HG02759 (cell line): ENCODE results near the gene SLC38A1.
"Not testable (repeated sequence)": the region's sequence is repeated elsewhere in the genome, so short reads cannot be mapped to it uniquely, and the experiment has no call there.

Source experiments
- ATAC-seq: cut with Tn5 transposase; IDR thresholded peaks from one replicate; pipeline ENCODE4 v1.9.1; 2021; ENCODE audit warnings: mild to moderate bottlenecking, moderate library complexity; ENCODE audit not compliant: unreplicated experiment

Gene SLC38A1

DNA sequence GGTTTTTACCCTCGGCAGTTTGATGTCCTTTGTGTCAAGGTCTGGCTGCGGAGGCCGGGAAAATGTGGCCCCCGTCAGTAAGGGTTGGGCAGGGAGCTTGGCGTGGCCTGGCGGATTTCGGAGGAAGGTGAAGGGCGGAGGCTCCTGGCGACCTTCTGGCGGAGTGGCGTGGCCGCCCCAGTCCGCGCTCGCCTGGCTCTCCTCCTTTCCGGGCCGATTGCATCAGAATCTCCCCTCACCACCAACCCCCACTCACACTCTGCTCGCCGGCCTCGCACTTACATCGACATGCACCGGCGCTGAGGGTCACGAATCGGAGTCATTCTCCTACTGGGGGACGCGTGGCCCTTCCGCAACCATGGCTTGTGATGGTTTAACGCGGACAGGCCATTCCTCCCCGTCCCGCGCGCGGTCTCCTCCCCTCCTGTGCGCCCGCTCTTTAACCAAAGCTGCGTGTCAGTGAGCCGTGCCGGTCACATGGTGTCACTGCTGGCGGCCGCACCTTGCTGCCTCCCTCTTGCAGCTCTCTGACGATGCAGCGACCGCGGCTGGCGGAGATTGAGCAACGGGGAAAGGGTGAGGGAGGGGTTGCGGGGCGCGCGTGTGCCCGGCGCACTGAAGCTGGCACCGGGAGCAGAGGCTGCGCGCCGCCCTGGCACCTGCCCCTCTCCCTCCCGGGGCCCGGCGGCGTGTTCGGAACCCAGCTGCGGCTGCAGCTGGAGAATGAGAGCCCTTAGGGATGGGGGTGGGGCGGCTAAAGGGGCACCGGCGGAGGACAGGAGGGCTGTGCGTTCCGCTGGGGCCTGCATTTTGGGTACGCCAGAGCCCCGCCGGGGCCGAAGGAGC is at the start of gene SLC38A1:
TSS of gene SLC38A1 (minus strand) at position 461 of the 846 bp plus-strand sequence. CDS start 29,243 bp downstream, outside the sequence.
- peak; percentile 68 for ATAC-seq

DNA sequence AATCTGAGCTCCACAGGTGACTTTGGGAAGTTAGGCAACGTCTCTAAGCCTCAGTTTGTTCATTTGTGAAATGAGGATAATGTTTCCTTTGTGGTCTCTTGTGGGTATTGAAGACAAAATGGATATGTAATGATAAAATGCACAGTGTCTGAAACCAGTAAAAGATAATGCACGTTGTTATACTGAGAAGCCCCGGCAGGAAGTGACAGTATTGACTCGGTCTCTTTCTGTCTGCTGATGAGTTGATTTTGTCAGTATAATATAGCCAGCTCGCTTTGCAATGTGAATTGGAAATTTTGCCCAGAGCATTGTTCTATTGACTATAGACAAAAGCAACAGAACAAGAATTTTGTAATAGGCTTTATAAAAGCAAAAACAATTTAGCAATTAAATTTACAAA is 49.2 kb upstream of the SLC38A1 start:
- no peak for ATAC-seq

DNA sequence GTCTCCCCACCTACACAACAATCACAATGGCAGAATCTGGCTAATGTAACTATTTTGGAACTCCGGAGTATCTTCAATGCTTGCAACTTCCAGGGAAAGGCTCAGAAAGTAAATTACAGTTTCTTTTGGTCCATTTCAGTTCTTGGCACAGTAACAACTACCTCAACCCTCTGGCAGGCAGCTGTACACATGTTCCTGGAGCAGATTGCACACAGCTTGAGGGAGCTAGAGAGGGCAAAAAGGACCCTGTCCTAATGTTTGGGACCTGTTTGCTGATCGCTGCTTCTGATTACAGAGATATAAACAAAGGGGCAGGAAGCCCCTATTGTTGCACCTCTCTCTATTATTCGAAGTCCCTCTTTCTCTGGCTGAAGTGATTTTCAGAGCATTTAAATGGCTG is 35.2 kb upstream of the SLC38A1 start:
- no peak for ATAC-seq

DNA sequence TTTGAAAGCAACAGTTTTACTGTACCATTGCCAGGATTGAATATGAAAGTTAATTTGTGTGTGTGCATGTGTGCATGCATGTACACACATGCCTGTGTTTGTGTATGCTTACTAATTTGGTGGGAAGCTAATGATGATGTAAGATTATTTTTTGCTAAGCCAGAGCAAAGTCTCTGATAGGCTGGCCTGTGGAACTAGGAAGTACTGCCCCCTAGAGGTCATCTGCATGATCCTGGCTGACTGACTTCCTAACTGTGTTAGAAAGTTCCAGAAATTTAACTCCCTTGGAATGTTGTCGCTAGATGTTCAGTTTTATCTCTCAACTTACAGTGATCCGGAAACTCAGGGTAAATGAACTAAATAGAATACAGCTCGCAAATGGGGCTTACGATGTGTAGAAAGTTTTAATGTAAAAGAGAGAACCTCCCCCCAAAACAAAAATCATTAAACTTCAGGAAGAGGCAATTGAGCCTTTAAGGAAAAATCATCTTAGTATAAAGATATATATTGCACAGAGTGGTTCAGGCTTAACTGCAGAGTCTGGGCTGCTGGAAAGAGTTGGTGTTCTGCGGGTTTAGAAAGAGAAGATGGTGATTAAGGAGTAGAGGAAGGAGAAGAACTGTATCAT is 34.3 kb upstream of the SLC38A1 start:
- peak; percentile 62 for ATAC-seq

DNA sequence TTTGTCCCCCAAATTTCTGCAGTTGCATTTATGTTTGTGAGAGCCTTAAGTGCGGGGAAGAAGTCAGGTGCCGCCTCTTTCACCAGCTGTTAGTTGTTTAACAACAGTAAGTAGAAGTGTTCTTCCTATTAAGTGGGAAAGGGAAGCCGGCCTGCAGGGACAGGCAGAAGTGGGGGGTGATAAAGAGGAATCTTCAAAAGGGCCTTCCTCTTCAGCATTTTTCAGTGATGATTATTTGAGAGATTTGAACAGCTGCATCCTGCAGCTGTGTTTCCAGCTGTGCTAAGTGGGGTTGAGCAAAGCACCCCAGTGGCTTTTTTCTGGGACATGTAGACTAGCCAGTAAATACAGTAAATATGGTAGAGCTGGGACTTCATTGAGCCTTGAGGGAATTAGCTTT is 32.1 kb upstream of the SLC38A1 start:
- ATAC-seq, result no peak

DNA sequence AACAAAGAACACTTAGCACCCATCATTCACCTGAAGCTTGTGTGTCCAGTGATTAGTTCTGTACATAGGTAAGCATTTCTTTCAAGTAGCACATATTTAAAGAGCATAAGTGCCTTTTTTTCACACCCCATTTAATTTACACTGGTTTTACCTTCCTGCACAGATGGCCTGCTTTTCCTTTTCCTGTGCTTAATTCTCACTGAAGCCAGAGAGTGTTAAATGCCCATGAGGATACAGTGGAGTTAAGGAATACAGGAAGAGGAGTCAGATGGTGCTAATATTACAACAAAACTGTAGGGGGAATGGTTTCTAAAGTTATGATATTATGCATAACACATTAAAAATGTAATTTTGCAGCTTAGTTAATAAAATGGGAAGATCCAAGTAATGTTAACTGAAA is 31.0 kb upstream of the SLC38A1 start:
- ATAC-seq, result no peak

DNA sequence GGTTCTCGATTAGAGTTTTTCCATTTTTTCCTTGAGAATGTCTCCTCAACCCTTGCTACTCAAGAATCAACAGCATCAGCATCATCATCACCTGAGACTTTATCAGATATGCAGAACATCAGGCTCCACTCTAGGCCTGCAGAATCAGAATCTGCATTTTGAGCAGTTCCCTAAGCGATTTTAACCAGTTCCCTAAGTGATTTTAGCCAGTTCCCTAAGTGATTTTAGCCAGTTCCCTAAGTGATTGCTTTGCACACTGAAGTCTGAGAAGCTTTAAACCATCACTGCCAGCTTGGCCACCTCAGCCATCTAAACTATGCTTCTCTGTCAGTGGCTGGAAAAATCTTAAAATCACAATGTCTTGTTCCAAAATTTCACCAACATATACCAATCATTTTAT is 29.4 kb upstream of the SLC38A1 start:
- no peak for ATAC-seq

DNA sequence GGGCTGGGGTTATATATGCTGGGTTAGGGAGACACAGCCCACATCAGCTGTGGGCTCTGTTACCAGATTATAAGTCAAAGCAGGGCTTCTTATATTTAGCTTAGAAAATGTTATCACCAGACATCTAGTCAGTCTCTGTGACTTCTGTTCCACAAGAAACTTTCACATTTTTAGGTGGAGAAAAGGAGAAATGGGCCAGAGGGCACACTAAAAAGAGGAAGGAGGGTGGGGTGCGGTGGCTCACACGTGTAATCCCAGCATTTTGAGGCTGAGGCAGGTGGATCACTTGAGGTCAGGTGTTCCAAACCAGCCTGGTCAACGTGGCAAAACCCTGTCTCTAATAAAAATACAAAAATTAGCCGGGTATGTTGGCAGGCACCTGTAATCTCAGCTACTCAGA is 28.0 kb upstream of the SLC38A1 start:
- ATAC-seq, result no peak

DNA sequence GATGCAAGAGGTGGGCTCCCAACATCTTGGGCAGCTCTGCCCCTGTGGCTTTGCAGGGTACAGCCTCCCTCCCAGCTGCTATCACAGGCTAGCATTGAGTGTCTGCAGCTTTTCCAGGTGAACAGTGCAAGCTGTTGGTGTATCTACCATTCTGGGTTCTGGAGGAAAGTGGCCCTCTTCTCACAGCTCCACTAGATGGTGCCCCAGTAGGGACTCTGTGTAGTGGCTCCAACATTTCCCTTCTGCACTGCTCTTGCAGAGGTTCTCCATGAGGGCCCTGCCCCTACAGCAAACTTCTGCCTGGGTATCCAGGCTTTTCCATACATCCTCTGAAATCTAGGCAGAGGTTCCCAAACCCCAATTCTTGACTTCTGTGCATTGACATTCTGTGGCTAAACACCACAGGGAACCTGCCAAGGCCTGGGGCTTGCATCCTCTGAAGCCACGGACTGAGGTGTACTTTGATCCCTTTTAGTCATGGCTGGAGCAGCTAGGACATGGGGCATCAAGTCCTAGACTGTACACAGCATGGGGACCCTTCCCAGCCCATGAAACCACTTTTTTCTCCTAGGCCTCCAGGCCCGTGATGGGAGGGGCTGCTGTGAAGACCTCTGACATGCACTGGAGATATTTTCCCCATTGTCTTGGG is 24.0 kb upstream of the SLC38A1 start:
- ATAC-seq, result no peak

DNA sequence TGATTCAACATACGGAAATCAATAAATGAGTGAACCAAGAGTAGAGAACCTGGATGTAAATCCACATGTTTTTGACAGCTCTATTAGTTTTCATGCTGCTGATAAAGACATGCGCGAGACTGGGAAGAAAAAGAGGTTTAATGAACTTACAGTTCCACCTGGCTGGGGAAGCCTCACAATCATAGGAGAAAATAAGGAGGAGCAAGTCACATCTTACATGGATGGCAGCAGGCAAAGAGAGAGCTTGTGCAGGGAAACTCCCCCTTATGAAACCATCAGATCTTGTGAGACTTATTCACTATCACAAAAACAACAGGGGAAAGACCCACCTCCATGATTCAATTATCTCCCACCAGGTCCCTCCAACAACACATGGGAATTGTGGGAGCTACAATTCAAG is 23.1 kb upstream of the SLC38A1 start:
- ATAC-seq, result not testable (repeated sequence)

DNA sequence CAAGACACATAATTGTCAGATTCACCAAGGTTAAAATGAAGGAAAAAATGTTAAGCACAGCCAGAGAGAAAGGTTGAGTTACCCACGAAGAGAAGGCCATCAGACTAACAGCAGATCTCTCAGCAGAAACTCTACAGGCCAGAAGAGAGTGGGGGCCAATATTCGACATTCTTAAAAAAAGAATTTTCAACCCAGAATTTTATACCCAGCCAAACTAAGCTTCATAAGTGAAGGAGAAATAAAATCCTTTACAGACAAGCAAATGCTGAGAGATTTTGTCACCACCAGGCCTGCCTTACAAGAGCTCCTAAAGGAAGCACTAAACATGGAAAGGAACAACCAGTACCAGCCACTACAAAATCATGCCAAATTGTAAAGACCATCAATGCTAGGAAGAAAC is 16.3 kb upstream of the SLC38A1 start:
- ATAC-seq, result not testable (repeated sequence)

DNA sequence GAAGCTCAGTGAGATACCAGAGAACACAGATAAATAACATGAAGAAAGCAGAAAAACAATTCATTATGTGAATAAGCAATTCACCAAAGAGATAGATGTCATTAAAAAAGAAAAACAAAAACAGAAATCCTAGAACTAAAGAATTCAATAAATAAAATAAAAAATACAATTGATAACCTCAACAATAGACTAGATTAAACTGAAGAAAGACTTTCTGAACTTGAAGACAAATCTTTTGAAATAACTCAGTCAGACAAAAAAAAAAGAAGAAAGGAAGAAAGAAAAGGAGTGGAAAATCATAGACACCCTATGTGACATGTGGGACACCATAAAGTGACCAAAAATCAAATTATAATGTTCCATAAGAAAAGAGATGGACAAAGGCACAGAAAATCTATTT is 14.0 kb upstream of the SLC38A1 start:
- no peak for ATAC-seq

DNA sequence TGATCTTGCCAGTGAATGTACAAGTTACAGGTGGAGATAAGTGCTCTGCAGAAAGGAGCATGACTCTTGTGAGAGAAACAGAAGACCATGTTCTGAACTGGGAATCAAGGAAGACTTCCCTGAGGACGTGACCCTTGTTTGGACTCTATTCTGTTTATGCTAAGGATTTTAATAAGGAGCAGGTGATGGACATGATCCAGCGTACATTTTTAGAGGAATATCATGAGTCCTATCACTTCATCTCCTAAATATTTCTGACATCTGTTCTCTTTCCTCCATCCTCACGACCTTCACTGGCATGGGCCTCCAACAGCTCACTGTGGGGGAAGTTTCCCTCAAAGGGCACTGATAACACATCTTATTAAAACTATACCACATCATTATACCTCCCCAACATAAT is 7.9 kb upstream of the SLC38A1 start:
- no peak for ATAC-seq

DNA sequence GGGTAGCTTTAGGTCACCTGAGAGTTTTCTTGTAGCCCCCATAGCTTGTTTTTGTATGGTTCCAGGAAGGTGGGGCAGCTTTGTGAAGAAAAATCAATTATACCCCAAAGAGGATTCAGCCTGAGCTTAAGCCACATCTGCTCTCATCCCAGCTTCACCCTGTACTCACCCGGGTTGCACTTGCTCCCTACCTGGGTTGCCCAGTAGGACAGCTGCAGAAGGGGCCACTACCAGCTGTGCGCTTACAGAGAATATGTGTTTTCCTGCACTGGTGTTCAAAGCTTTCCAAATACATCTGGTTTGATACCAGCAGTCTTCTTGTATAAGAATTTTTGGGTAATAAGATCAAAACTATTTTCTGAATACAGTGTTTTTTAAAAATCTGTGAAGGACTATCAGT is 3.0 kb upstream of the SLC38A1 start:
- no peak for ATAC-seq

DNA sequence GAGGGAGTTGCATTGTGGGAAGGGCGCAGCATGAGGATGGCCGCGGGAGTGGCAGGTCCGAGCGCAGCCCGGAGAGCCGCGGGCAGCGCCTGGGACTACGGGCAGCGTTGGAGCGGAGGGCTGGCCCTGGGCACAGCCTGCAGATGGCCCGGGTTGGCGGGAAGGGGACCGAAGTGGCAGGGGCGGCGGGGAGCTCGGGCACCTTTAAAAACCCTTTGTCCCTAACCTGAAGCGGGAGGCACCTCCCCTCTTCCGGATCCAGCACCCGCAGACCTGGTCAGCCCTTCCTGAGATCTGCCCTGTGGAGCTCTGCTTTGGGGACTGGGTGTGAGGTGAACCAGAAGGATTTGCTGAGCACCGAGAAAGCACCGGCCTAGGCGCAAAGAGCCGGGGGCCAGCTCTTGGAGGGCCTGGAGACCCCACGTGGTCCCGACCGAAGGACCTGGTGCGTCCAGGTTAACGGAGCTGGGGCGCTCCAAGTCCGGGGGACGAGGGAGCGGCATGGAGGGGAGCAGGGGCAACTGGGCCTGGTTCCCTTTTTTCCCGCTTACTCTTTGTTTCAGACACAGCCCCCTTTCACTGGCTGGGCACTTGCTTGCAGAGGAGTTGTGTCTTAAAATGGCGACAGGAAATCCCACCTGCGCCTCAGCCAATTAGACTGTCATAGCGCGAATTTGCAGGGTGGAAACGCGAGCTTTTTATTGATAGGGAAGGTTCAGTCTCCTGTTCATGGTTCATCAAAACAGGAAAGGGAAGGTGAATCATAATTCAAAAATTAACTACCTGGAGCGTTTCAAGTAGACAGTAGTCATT is 792 bp upstream of the SLC38A1 start:
- ATAC-seq, result peak; percentile 17

DNA sequence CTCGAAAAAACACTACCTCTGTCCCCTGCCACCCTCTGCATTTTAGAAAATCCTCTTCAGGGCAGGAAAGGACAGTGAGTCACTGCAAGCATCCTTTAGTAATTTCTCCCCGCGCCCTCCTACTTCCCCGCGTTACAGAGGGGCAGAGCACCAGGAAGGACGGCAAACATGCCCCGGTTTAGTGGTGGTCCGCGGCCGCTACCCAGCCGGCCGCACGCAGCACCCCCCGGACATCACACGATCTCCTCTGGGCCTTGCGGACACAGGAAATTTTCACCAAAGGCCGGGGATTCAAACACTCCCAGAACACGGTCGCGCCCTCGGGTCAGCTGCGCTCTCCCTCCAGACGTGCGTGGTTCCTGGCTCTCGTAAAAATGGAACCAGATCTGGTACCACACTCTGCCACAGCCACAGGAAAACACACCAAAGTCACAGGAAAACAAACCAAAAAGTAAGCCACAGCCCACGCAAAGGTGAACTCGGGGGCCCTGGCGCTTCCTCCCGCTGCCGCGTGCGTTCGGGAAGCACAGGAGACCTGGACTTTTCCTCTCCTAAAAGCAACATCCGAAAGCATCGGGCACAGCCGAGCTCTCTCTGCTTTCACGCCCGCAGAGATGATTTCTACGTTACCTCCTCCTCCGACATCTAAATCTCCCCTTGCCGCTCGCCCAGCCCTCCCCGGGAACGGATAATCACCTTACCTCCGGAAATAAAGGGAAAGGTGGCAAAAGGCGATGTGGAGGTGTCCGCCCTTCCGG is 839 bp downstream of the SLC38A1 start:
- no peak for ATAC-seq

DNA sequence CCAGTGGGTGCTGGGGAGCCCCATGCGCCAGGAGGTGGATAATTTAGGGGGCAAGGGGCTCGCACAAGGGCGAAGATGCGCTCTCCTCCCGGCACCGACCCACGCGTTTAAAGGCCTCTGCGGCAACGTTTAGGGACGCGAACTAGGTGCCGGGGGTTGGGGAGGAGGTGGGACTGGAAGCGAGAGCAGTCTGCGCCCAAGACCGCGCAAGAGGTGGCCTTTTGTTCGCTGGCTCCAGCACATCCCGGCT is 1.3 kb downstream of the SLC38A1 start:
- ATAC-seq, result no peak

DNA sequence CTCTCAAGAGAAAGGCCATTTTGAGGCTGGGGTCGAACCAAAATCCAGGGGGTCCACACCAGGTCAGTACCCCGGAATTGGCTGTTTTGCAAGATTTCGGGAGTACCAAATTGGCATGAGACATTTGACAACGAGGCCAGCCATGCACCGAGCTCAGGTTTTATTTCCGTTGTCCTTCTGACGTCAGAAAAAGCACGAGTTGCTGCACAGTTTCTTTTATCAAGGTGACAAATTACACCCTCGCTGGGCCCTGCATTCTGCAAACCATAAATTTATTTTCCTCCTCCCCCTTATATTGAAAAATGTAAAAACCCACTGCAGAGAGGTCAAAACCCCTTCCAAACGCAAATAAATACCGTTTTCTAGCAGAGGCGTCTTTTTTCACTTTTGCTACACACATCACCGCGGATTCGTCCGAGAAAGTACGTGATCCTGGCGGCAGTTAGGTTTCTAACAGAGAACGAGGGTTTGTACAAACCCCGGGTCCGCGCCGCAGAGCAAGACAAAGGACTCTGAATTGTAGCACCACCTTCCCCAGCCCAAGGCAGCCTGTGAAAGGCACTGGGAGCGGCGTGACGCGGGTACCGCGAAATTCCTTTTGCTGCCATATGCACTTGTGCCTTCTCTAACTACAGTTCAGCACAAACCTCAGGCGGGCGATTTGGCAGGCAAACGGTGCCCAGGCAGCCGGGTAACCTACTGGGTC is 1.8 kb downstream of the SLC38A1 start:
- ATAC-seq, result no peak

DNA sequence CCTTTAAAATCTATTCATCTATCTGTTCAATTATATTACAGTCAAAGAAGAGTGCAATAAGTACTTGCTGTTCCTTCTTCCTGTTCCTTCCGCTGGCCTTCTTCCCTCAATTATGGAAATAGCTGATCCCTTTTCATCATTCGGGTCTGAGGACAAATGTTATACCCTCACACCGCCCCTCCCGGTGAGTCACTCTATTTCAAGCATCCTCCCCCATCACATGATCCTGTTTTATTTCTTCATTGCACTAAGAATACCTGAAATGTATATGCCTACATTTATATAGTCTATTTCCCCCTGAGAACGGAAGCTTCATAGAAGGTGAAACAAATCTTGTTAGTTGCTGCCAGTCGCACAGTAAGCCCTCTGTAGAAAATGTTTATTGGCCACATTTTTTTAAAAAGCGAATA is 2.5 kb downstream of the SLC38A1 start:
- ATAC-seq, result no peak

DNA sequence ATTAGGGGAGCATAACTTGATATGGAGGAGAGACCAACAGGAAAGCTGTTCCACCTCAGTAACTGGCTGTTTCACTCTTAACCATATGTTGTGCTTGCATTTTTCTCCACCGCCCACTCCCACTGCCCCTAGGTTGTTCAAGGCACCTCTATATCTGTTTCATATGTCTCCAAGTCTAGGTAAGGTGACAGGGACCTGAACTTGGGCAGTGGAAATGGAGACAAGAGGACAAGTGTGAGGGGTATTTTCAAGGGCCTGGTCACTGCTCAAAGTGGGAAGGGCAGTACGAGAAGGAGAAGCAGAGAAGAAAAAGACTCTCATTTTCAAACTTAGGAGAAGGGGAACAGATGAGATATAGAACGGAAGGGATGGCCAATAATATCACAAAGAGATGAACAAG is 3.1 kb downstream of the SLC38A1 start:
- ATAC-seq, result no peak
